ENCODE data around the gene ANKRD13C. TPM values are rescaled to one million over a fixed set of nuclear protein-coding genes. Genes with fewer than 3 reads are reported as not detected.
"Not testable (repeated sequence)": the region's sequence is repeated elsewhere in the genome, so short reads cannot be mapped to it uniquely, and the experiment has no call there.

ANKRD13C gene
- total RNA-seq, 1 donor from 2014 or later, result 21.8 TPM

- Mint-ChIP-seq H3K9me3 (ENCODE audit: unreplicated experiment) (no peaks in the 10 kb centered on the region), H3K27me3 (ENCODE audit: unreplicated experiment) (no peaks in the 10 kb centered on the region), H3K27ac (ENCODE audit: unreplicated experiment) (no peak overlapping the region), H3K4me1 (ENCODE audit: low read depth, unreplicated experiment) (peaks cover 9% of the 10 kb centered on the region), H3K36me3 (ENCODE audit: unreplicated experiment) (no peaks in the 10 kb centered on the region), H3K4me3 (ENCODE audit: unreplicated experiment) (no peak overlapping the region)
- TF ChIP-seq, protein P1, sequence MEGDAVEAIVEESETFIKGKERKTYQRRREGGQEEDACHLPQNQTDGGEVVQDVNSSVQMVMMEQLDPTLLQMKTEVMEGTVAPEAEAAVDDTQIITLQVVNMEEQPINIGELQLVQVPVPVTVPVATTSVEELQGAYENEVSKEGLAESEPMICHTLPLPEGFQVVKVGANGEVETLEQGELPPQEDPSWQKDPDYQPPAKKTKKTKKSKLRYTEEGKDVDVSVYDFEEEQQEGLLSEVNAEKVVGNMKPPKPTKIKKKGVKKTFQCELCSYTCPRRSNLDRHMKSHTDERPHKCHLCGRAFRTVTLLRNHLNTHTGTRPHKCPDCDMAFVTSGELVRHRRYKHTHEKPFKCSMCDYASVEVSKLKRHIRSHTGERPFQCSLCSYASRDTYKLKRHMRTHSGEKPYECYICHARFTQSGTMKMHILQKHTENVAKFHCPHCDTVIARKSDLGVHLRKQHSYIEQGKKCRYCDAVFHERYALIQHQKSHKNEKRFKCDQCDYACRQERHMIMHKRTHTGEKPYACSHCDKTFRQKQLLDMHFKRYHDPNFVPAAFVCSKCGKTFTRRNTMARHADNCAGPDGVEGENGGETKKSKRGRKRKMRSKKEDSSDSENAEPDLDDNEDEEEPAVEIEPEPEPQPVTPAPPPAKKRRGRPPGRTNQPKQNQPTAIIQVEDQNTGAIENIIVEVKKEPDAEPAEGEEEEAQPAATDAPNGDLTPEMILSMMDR (IDR thresholded peaks at IDR 0.05; ENCODE audit: partially characterized antibody, unreplicated experiment), result no peak
- DNase-seq, result no peak
These were observed 17.9 kb upstream of the ANKRD13C start for GRCh38 chr1:70372426-70372825.

DNA sequence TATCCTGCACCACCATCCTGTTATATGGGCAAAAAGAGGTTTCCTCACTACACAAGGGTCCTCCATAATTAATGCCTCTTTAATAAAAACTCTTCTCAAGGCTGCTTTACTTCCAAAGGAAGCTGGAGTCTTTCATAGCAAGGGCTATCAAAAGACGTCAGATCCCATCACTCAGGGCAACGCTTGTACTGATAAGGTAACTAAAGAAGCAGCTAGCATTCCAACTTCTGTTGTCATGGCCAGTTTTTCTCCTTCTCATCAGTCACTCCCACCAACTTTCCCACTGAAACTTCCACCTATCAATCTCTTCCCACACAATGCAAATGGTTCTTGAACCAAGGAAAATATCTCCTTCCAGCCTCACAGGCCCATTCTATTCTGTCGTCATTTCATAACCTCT lies 17.1 kb upstream of the ANKRD13C start:
- not testable (repeated sequence) for H3K27ac Mint-ChIP-seq (ENCODE audit: unreplicated experiment); H3K27me3 Mint-ChIP-seq (ENCODE audit: unreplicated experiment); DNase-seq; H3K4me3 Mint-ChIP-seq (ENCODE audit: unreplicated experiment); H3K4me1 Mint-ChIP-seq (ENCODE audit: low read depth, unreplicated experiment); H3K9me3 Mint-ChIP-seq (ENCODE audit: unreplicated experiment); H3K36me3 Mint-ChIP-seq (ENCODE audit: unreplicated experiment)

DNA sequence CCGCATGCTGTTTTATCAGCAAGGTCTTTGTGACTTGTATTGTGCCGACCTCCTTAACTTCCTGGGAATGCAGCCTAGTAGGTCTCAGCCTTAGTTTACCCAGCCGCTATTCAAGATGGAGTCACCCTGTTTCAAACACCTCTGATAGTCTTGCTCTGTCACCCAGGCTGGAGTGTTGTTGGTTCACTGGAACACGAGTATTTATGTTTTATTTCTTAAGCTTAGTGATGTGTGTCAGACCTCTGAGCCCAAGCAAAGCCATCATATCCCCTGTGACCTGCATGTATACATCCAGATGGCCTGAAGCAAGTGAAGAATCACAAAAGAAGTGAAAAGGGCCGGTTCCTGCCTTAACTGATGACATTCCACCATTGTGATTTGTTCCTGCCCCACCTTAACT lies 12.9 kb upstream of the ANKRD13C start:
- not testable (repeated sequence) for DNase-seq; H3K27ac Mint-ChIP-seq (ENCODE audit: unreplicated experiment); H3K27me3 Mint-ChIP-seq (ENCODE audit: unreplicated experiment); H3K36me3 Mint-ChIP-seq (ENCODE audit: unreplicated experiment); H3K4me3 Mint-ChIP-seq (ENCODE audit: unreplicated experiment); H3K4me1 Mint-ChIP-seq (ENCODE audit: low read depth, unreplicated experiment); H3K9me3 Mint-ChIP-seq (ENCODE audit: unreplicated experiment)

DNA sequence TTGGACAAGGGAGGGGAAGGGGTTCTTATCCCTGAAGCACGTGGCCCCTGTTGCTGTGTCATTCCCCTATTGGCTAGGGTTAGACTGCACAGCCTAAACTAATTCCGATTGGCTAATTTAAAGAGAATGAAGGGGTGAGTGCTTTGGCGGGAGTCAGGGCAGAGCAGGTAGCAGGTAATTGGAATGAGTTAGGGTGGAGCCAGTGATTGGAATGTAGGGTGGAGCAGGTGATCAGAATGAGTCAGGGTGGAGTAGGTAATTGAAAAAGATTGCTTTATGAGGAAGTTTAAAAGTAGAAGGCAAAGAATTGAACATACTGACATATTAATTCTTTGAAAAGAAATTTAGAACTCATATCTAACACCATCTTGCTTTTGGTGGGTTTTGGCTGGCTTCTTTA lies 12.5 kb upstream of the ANKRD13C start:
- not testable (repeated sequence) for H3K36me3 Mint-ChIP-seq (ENCODE audit: unreplicated experiment); H3K4me3 Mint-ChIP-seq (ENCODE audit: unreplicated experiment); H3K27me3 Mint-ChIP-seq (ENCODE audit: unreplicated experiment); DNase-seq; H3K27ac Mint-ChIP-seq (ENCODE audit: unreplicated experiment); H3K9me3 Mint-ChIP-seq (ENCODE audit: unreplicated experiment); H3K4me1 Mint-ChIP-seq (ENCODE audit: low read depth, unreplicated experiment)

GRCh38 chr1:70366425-70366952 lies 12.0 kb upstream of the ANKRD13C start:
- not testable (repeated sequence) for DNase-seq; H3K9me3 Mint-ChIP-seq (ENCODE audit: unreplicated experiment); H3K27ac Mint-ChIP-seq (ENCODE audit: unreplicated experiment); H3K4me3 Mint-ChIP-seq (ENCODE audit: unreplicated experiment); H3K4me1 Mint-ChIP-seq (ENCODE audit: low read depth, unreplicated experiment); H3K27me3 Mint-ChIP-seq (ENCODE audit: unreplicated experiment); H3K36me3 Mint-ChIP-seq (ENCODE audit: unreplicated experiment)

- no peaks in the 10 kb centered on the region for H3K36me3 Mint-ChIP-seq (ENCODE audit: unreplicated experiment)
- TF ChIP-seq, protein P1 (IDR thresholded peaks at IDR 0.05; ENCODE audit: partially characterized antibody, unreplicated experiment), result no peak
- no peaks in the 10 kb centered on the region for H3K9me3 Mint-ChIP-seq (ENCODE audit: unreplicated experiment)
- H3K4me3 Mint-ChIP-seq (ENCODE audit: unreplicated experiment), result no peak overlapping the region
- DNase-seq, result no peak
- peaks cover 2% of the 10 kb centered on the region for H3K27me3 Mint-ChIP-seq (ENCODE audit: unreplicated experiment)
- H3K27ac Mint-ChIP-seq (ENCODE audit: unreplicated experiment), result no peak overlapping the region
- H3K4me1 Mint-ChIP-seq (ENCODE audit: low read depth, unreplicated experiment), result peaks cover 13% of the 10 kb centered on the region
These were observed 9.9 kb upstream of the ANKRD13C start for GRCh38 chr1:70364439-70364838.

DNA sequence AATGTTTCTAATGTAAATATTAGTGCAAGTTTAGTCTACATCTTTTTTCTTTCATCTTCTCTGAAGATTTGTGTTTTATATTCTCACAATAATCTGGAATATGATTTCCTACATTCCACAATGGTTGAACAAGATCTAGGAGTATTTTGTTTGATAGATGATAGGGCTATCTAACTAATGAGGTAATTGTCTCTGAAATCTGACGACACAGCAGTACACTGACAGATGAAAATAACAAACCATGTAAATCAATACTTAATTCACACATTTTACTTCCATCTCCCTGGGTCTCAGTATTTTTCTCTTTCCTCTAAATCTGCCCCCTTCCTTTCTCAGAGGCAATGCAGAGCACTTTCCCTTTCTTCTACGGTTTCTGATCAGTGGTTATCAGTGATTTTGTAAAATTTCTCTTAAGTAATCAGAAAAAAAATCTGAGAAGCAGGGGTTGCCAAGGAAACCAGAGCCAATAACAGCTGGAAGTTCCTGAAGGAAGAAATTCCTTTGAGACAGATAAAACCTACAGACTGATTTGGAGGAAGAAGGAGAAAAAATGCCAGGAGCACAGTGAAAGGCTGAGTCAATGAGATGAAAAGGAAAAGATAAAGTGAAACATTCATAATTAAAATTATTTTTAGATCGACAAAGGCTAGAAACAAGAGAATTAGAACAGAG lies 7.3 kb upstream of the ANKRD13C start:
- TF ChIP-seq, protein P1 (IDR thresholded peaks at IDR 0.05; ENCODE audit: partially characterized antibody, unreplicated experiment), result no peak
- H3K36me3 Mint-ChIP-seq (ENCODE audit: unreplicated experiment), result no peaks in the 10 kb centered on the region
- peak overlapping the region; percentile 80 for H3K27ac Mint-ChIP-seq (ENCODE audit: unreplicated experiment)
- peaks cover 2% of the 10 kb centered on the region for H3K27me3 Mint-ChIP-seq (ENCODE audit: unreplicated experiment)
- peak overlapping the region; percentile 53 for H3K4me3 Mint-ChIP-seq (ENCODE audit: unreplicated experiment)
- DNase-seq, result no peak
- no peaks in the 10 kb centered on the region for H3K9me3 Mint-ChIP-seq (ENCODE audit: unreplicated experiment)
- peaks cover 11% of the 10 kb centered on the region for H3K4me1 Mint-ChIP-seq (ENCODE audit: low read depth, unreplicated experiment)
